ENCODE data around the gene KREMEN2. TPM values are rescaled to one million over a fixed set of nuclear protein-coding genes. Genes with fewer than 3 reads are reported as not detected.

The KREMEN2 gene
- total RNA-seq, 1 donor from 2014 or later, result 0.04 TPM

GRCh38 chr16:2976201-2976600 lies 12.1 kb downstream of the KREMEN2 start:
- Histone ChIP-seq H3K36me3 (ENCODE audit: control insufficient read depth, insufficient read depth, low read length) (peaks cover 1% of the 10 kb centered on the region), H3K27me3 (ENCODE audit: control insufficient read depth, insufficient read depth, low read length) (no peaks in the 10 kb centered on the region), H3K4me3 (ENCODE audit: low read depth, low read length) (no peak overlapping the region)
- TF ChIP-seq, protein P1, sequence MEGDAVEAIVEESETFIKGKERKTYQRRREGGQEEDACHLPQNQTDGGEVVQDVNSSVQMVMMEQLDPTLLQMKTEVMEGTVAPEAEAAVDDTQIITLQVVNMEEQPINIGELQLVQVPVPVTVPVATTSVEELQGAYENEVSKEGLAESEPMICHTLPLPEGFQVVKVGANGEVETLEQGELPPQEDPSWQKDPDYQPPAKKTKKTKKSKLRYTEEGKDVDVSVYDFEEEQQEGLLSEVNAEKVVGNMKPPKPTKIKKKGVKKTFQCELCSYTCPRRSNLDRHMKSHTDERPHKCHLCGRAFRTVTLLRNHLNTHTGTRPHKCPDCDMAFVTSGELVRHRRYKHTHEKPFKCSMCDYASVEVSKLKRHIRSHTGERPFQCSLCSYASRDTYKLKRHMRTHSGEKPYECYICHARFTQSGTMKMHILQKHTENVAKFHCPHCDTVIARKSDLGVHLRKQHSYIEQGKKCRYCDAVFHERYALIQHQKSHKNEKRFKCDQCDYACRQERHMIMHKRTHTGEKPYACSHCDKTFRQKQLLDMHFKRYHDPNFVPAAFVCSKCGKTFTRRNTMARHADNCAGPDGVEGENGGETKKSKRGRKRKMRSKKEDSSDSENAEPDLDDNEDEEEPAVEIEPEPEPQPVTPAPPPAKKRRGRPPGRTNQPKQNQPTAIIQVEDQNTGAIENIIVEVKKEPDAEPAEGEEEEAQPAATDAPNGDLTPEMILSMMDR (IDR thresholded peaks at IDR 0.05; ENCODE audit: insufficient read depth, low read length, poor library complexity, severe bottlenecking), result no peak
- no peak for DNase-seq (ENCODE audit: low read depth)

GRCh38 chr16:2976673-2977072 lies 12.6 kb downstream of the KREMEN2 start:
- DNase-seq (ENCODE audit: low read depth), result no peak
- TF ChIP-seq, protein P1 (IDR thresholded peaks at IDR 0.05; ENCODE audit: insufficient read depth, low read length, poor library complexity, severe bottlenecking), result no peak
- H3K27me3 ChIP-seq (ENCODE audit: control insufficient read depth, insufficient read depth, low read length), result no peaks in the 10 kb centered on the region
- no peak overlapping the region for H3K4me3 ChIP-seq (ENCODE audit: low read depth, low read length)
- H3K36me3 ChIP-seq (ENCODE audit: control insufficient read depth, insufficient read depth, low read length), result peaks cover 1% of the 10 kb centered on the region

DNA sequence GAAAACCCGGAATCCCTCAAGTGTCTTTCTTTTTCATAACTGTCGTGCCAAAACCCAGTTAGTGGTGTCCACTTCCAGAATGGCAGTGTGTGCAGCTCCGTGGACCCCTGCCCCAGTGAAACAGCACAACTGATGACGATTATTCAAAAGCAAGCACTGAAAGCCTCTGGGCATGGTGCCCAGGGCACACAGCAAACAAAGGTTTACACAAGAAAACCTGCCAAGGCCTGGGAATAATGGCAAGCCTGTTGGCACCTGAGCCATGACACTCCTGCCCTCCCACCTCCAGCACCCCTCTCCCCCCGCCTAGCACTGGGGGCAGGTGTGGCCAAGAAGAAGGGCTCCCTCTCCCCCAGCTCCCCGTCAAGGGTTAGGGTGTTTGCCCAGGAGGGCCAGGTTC lies 13.4 kb downstream of the KREMEN2 start:
- DNase-seq (ENCODE audit: low read depth), result no peak
- H3K4me3 ChIP-seq (ENCODE audit: low read depth, low read length), result no peak overlapping the region
- TF ChIP-seq, protein P1 (IDR thresholded peaks at IDR 0.05; ENCODE audit: insufficient read depth, low read length, poor library complexity, severe bottlenecking), result no peak
- peaks cover 1% of the 10 kb centered on the region for H3K36me3 ChIP-seq (ENCODE audit: control insufficient read depth, insufficient read depth, low read length)
- H3K27me3 ChIP-seq (ENCODE audit: control insufficient read depth, insufficient read depth, low read length), result no peaks in the 10 kb centered on the region

DNA sequence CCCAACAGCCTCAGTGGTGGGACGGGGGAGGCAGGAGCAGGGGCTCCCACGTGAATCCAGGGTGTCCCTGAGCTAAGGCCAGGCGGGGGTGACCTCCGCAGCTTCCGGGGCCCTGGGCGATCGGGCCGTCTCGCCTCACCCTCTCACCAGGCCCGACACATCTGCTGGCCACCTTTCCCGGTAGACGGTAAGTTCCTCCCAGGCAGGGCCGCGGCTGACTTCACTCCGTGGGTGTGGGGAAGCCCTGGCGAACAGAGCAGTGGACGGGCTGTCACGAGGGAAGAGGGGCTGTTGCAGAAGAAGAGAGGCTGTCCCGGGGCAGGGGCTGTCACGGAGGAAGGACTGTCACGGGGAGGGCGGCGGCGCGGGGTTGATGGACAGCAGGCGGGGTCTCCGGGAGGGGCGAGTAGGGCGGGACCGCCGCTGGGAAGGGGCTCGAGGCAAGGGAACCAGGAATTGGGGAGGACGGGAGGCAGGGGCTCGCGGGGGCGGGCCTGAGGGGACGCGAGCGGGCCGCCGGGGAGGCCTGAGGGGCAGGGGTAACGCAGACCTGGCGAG lies 15.7 kb downstream of the KREMEN2 start:
- no peaks in the 10 kb centered on the region for H3K27me3 ChIP-seq (ENCODE audit: control insufficient read depth, insufficient read depth, low read length)
- no peaks in the 10 kb centered on the region for H3K36me3 ChIP-seq (ENCODE audit: control insufficient read depth, insufficient read depth, low read length)
- H3K4me3 ChIP-seq (ENCODE audit: low read depth, low read length), result peak overlapping the region; percentile 82
- TF ChIP-seq, protein P1 (IDR thresholded peaks at IDR 0.05; ENCODE audit: insufficient read depth, low read length, poor library complexity, severe bottlenecking), result no peak
- DNase-seq (ENCODE audit: low read depth), result no peak

- Histone ChIP-seq H3K4me3 (ENCODE audit: low read depth, low read length) (peak within 1 kb of the TSS; percentile 82), H3K36me3 (ENCODE audit: control insufficient read depth, insufficient read depth, low read length) (no peaks in the 10 kb centered on the region), H3K27me3 (ENCODE audit: control insufficient read depth, insufficient read depth, low read length) (no peaks in the 10 kb centered on the region)
- TF ChIP-seq, protein P1 (IDR thresholded peaks at IDR 0.05; ENCODE audit: insufficient read depth, low read length, poor library complexity, severe bottlenecking), result no peak
- no peak for DNase-seq (ENCODE audit: low read depth)
Measured at GRCh38 chr16:2980227-2981176, 16.4 kb downstream of the KREMEN2 start, which contains the start of gene PKMYT1. Gene PKMYT1, minus strand, starts transcription at chr16:2980446. Its CDS starts 789 bp downstream, at chr16:2979657.
